HG03432 (cell line): ENCODE measurements around the gene MRTFB.
"Not testable (repeated sequence)": the region's sequence is repeated elsewhere in the genome, so short reads cannot be mapped to it uniquely, and the experiment has no call there.

Experiments
- ATAC-seq: cut with Tn5 transposase; IDR thresholded peaks from one replicate; pipeline ENCODE4 v1.9.1; 2021; ENCODE audit warnings: mild to moderate bottlenecking, moderate library complexity; ENCODE audit not compliant: unreplicated experiment

Gene MRTFB

DNA sequence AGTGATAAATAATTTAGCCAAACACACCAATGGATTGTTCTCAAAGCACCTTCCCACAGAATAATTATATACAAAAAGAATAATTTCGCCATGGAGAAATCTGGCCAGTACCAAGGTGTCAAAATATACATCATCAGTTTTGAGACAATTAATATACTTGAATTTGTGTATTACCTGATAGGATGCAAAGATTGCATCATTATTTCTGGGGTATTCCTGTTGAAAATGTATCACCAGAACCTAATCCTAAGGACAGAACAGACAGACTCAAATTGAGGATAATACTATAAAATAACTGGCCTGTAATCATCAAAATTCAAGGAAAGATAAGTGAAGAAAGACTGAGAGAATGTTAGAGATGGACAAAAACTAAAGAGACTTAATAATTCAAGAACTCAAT, 111.9 kb downstream of the MRTFB start:
- no peak for ATAC-seq

DNA sequence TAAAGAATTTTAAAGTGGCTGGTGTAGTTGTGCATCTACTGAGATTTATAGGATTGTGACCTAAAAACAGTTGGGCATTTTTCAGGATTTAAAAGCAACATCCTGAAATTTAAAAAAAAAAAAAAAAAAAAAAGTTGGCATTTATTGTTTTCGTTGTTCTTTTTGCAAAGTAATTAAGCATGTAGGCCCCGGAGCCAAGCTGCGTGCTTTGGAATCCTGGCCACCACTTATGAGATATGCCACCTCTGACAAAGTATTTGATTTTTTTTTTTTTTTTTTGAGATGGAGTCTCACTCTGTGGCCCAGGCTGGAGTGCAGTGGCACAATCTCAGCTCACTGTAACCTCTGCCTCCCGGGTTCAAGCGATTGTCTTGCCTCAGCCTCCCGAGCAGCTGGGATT, 112.8 kb downstream of the MRTFB start:
- not testable (repeated sequence) for ATAC-seq

DNA sequence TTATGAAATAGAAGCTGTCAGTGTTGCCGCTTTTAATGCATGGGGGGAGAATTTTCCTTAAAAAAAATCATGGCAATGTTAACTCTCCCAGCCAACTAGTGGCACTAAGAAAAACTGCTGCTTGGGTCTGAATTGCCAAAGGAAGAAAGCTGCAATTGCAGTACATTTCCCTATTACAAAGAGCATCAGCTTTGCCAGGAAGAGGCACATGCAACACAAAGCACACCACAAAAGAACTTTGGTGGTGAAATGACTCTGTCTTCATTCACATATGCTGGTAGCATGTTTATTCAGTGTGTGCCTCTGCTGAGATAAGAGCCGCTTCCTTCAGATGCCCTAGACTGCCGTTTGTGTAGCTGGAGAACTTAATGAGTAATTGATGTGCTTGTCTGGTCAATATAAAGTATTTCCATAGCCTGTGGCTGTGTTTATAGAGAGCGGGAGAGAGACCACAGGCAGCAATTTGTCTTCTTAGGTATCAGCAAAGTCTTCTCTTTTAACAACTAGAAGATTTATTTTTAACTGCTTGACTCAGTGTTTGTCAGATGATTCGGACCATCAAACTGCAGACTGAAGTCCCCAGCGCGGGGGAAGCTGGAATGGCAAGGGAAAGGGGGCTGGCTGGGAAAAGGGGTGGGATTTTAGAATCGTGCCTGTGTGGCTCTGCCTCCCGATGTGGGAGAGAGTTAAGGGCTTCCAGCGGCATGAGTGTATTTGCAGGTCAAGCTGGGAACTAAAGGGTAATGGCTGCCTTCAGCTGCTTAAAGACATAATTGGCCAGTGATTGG, 115.1 kb downstream of the MRTFB start:
- ATAC-seq = no peak

DNA sequence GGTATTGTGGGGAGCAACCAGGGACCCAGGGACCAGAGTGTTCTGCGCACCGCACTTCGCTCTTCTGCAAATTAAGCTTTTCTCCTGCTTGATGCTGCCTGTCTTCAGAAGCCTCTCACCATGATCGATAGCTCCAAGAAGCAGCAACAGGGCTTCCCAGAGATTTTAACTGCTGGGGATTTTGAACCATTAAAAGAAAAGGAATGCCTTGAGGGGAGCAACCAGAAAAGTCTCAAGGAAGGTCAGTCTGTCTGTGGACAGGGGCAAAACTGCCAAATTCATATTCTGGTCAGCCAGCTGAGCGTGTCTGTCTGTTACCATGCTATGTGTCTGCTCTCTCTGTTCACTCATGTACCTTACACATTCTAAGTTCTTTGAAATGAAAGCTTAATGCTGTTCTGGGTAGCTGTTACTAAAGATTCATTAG, 115.7 kb downstream of the MRTFB start:
- no peak for ATAC-seq

DNA sequence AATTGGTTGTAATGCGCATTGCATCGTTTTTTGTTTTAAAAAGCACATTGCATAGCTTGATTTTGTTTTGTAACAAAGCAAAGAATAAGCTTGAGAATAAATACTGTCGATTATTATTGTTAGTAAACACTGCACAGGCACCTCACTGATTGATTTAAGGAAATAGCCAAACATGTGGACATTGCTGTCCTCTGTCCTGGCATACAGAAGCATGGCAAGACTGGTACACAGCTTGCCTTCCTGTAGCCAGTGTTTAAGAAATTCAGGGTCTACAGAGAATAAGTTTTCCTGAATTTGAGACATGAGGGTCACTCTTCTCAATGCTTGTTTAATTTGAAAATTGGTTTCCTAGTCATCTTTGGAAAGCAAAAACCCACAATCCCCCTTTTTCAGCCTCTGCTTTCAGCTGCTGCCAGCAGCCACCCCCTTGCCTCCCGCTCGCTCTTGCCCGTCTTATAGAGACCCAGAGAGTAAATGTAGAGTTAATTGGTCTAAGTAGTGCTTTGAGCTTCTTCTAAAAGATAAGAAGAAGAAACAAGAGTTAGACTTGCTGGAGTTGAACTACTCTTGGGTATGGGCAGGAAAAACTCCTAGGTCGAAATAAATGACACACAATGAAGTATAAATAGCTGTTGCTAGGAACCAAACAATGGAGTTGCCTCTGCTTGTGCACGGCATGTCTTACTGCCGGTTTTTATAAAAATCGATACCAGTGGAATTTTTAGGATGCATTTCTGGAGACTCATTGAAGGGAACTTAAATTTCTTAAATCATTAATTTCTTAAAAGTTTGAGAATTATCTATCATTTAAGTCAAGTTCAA, 116.6 kb downstream of the MRTFB start:
- no peak for ATAC-seq

DNA sequence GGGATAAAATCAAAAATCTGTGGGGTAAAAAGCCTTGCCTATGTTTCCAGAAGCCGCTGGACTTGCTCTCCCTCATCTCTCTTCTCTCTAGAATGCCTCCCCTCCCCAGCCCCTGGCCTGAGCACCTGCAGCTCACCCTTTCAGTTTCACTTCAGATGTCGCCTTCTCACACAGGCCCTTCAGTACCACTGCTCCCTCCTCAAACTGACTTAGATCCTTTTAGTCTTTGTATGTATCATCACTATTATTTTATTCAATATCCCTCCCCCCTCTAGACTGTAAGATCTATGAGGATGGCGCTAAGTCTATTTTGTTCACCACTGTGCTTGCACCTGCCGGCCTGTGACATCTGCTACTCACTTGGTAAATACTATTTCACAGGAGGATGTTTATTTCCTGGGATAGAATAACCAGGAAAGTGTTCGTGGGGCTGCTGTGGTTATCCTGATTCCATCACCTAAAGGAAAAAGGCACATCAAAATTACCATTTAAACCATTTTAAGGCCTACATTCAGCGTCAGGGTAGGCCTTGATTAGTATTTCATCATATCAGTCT, 122.3 kb downstream of the MRTFB start:
- peak; percentile 90 for ATAC-seq

DNA sequence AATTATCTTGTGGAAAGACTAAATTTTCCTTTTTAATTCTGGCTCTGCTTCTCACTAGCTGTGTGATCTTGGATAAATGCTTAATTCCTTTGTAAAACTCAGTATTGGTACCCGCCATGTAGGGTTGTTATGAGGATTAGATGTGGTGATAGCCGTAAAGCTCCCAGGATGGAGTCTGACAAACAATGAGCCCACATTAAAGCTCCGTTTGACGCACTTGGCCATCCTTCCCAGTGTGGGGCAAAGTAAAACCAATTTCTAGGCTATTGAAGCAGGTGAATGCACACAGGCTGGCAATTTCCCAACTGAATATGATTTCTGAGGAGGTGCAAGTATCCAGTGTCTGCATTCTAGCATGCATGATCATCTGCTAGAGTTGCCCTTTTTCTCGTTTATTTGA, 123.6 kb downstream of the MRTFB start:
- no peak for ATAC-seq

DNA sequence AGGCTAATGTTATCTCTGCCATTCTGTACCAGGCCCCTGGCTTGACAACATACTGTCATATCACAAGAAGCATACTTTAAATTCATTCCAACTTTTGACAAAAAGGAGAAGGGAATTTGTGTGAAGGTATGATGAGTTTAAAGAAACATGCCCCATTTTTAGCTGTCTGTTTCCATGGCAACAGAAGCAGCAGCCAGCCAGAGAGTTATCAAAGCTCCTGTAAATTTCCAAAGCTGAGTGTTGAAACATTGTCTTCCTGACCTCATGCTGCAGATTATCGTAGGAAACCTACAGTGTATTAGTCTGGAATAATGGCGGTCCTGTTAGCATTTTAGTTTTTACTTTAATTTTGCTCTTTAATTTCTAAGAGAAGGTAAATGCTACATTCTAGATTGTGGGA, 124.9 kb downstream of the MRTFB start:
- no peak for ATAC-seq

DNA sequence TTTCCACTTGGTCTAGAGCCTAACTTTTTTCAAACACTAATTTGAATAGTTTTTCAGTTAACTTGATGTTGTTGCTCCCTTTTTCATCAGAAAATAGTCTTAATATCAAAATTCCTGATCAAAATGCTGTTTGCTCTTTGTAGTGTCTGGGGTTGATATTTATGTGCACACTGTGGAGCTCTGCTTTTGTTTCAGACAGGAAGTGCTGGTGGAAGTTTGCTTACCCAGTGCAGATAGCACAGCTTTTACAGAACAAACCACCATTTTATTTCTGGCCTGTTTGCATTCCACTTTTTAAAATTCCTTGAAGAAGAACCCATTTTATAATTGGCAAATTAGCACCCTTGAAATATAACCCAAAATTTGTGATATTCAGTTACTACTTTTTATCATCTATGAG, 125.4 kb downstream of the MRTFB start:
- no peak for ATAC-seq

DNA sequence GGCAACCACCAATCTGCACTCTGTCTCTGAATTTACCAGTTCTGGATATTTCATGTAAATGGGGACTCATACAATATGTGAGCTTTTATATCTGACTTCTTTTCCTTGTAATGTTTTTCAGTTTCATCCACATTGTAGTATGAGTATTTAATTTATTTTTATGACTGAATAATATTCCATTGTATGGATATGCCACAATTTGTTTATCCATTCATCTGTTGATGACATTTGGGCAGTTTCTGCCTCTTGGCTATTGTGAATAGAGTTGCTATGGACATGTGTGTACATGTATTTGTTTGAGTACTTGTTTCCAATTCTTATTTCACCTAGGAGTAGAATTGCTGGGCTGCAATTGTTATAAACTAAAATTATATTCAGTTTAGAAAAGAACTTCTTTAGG, 126.9 kb downstream of the MRTFB start:
- no peak for ATAC-seq

DNA sequence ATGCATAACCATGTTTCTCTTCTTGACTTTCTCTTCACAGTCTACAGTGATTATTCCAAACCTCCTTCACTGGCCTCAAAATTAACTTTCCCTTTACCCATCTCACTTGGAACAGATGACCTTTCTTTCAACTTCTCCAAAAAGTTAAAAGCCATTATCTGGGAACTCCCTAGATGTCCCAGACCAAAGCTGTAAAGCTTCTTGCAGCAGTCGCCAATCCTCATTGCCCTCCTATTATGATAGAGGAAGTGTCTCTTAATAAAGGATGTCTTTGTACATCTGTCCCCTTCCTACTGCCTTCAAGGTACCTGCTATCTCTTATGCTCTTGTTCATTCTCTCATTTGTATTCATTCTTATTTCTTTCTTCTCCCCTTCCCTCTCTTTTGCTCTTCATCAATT, 127.5 kb downstream of the MRTFB start:
- no peak for ATAC-seq

DNA sequence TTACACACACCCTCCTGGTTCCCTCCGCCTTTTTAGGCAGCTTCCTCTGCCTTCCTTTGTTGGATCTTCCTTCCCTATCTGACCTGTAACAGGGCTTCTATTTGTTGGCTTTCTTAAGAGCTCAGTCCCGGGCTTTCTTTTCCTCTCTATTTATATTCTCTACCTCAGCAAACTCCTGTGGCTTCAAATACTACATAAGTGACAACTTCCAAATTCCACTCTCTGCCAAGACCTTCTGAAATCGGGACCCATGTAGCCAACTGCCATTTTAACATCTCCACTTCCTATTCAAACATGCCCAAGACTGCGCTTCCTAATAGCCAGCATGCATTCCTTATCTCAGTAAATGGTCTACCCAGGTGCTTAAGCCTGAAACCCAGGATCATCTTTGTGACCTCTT, 128.1 kb downstream of the MRTFB start:
- ATAC-seq = no peak

DNA sequence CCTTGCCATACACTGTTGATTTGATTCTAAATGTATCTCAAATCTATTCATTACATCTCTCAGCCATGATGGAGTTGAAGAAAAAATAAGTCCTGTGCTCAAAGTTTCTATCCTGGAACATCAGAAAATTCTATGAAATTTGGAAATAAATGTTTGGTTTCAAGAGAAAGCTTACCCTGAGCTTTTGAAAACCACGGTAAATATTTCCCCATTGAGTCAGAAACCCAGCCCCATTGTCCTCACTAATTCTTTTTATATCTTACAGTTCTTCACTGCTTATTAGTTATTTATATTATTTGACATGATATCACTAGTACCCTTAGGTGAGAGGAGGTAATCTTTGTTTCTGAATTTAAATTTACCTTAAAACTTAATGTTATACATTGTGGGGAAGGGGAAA, 128.5 kb downstream of the MRTFB start:
- ATAC-seq = no peak

DNA sequence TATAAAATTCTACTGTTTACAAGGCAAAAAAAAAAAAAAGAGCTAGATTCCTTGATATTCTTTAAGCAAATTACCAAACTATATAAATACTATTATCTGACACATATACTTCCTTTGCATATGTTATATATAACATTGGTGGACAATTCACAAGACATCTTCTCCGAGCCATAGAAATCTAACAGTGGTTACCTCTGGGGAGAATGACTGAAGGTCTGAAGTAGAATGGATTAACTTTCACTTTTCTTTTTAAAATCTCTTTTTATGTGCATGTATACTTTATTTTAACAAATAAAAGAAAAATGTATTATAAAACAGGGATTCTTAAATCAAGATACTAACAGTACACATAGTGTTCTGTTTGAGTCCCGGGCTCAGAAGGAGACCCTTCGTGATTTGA, 131.0 kb downstream of the MRTFB start:
- no peak for ATAC-seq

DNA sequence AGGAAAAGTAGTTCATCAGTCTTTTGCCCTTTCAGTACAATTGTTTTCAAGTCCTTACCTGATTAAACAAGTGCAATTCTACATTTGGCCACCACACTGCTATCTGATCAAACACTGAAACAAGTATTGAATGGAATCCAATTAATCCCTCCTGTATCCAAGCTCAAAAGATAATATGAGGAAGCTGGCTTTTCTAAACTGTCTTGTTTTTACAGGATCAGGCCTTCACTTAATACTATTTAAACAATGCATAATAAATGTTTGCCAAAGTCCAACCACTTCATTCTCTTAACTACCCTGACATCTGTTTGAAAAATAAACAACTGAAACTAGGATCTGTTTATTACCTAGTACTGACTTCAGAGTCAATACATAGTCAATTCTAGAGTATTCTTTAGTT, 131.6 kb downstream of the MRTFB start:
- no peak for ATAC-seq

DNA sequence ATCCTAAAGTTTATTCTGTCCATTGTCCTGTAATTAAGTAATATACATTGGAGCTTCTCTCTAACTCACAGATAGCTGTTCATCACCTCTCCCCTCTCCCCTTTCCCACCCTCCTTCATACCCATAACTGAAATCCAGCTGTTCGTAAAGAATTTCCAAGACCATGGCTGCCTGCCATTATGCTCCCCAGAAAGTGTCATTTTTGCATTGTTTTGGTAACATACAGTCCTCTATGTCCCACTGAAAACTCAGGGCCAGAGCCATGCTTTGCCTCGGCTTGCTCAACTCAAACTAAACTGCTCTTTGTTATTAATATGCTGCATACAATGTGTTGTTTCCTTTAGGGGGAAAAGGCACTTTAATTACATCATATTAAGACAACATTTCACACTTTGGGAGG, 132.0 kb downstream of the MRTFB start:
- no peak for ATAC-seq

DNA sequence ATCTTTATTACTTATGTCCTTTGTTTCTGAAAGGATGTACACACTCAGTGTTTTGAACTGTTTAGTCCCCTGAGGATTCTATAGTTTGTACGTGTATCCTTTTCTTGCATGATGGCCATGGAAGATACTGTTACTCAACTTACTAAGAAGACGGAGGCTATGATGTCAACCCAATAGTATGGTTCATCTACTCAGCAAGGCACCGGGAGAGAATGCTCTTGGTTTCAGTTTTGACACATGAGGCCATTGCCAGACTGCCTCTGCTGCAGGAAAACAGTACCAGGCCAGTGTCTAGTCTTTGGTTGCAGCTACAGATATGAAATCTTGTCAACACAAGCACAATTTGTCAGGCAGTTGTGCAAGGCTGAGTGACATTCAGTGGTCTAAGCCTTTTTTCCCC, 134.5 kb downstream of the MRTFB start:
- no peak for ATAC-seq

DNA sequence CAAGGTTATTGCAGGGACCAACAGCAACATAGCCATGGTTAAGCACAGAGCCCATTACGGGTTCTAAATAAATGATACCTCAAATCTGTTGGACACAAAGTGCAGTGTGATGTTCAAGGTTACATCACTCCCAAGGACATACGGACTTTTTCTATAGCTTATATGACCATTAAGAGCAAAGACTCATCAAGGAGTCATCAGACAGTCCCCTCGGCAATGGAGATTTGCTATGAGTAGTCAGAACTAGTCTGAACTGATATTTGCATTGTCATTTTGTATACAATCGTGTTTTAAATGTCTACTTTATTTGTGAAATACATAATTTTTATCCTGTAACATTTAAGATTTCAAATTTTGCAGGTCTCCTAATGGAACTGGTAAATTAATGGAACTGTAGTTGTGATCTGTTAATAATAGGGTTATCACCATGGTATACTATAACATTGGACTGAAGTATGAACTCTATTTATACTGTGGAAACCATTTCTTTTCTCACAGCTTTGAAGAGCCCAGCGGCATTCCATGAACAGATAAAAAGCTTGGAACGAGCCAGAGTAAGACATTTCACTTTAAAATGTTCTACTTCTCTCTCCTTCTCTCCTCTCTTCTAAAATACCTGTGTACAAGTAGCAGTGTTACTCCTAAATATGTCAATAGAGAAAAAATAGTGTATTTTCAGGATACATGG, 140.9 kb downstream of the MRTFB start:
- ATAC-seq = no peak

DNA sequence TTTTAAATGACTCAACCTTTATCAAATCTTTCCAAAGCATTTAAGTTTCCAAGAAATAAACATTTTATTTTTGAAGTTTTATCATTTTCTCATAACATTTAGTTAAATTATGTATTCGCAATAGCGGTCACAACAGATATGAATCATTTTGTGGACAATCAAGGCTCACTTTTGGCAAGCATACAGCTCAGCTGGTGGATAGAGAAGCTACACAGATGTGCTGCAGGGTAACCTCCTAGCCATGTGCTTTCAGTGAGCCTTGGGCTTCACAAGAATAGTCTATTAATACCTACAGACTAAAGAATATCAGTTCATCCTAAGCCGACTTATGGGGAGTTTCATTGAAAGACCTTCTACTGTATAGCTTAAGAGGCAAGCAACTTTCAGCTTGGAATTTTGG, 144.8 kb downstream of the MRTFB start:
- no peak for ATAC-seq

DNA sequence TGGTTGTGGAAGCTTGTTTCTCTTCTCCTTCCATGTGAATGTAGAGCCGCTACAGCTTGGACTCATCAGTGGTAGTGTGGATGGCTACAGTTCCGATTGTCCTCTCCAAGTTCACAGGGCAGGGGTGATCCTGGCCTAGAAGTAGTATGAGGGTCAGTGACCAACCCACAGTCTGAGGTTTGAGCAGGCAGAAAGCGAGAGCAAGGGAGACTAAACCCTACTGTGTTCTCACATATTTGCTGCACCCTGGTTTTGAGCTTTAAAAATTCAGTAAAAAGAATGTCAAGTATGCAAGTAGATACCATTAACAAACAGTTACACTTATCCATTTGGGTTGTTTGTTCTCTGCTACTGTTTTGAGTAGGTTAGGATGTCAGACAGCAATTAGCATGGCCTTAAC, 148.9 kb downstream of the MRTFB start:
- no peak for ATAC-seq

DNA sequence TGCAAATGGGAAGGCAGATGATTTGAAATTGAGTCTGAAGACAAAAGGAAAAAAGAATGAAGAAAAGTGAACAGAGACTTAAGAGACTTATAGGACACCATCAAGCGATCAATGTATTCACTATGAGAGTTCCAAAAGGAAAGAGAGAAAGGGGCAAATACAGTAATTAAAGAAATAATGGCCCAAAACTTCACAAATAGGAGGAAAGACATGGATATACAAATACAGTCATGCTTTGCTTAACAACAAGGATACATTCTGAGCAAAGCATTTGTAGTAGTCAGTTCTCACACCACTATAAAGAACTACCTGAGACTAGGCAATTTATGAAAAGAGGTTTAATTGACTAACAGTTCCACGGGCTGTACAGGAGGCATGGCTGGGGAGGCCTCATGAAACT, 152.5 kb downstream of the MRTFB start:
- ATAC-seq = no peak
